ENCODE measurements around the gene ARHGEF25.
"Not testable (repeated sequence)": the region's sequence is repeated elsewhere in the genome, so short reads cannot be mapped to it uniquely, and the experiment has no call there.

ARHGEF25 gene

DNA sequence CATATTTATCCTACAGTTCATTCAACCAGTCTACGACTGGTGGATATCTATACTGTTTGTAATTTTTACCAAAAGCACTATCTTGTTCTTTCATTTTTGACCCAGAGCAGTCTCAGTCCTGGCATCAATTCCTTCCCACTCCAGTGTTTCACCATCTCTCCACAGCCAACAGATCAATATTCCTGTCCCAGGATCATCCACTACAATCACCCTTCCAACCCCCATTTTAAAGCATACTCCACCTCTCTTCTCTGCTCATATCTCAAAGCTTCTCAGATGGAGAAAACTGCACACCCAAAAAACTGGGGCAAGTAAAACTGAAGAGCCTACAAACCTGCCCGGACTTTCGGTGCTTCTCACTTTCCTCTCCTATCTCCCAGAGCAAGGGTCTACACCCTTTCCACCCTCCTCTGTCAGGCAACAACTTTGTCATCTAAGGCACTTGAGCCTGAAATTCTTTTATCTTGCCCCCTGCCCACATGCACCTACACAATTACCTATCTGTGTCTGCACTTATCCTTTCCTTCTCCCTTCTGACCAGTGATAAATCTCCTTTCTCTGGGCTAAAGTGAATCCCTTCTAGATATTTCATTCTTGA, 24.3 kb upstream of the ARHGEF25 start:
- H3K9me3 ChIP-seq (ENCODE audit: insufficient read depth, low read depth, low read length) = no peaks in the 10 kb centered on the region
- peaks cover 15% of the 10 kb centered on the region for H3K27me3 ChIP-seq (ENCODE audit: insufficient read depth, low read length)
- no peak overlapping the region for H3K9ac ChIP-seq (ENCODE audit: low read depth, low read length)

DNA sequence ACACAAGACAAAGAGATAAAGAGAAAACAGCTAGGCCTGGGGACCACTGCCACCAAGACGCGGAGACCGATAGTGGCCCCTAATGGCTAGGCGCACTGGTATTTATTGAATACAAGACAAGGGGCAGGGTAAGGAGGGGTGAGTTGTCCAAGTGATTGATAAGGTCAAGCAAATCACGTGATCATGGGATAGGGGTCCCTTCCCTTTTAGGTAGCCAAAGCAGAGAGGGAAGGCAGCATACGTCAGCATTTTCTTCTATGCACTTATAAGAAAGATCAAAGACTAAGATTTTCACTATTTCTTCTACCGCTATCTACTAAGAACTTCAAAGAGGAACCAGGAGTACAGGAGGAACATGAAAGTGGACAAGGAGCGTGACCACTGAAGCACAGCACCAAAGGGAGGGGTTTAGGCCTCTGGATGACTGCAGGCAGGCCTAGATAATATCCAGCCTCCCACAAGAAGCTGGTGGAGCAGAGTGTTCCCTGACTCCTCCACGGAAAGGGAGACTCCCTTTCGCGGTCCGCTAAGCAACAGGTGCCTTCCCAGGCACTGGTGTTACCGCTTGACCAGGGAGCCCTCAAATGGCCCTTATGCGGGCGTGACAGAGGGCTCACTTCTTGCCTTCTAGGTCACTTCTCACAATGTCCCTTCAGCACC, 22.2 kb upstream of the ARHGEF25 start:
- H3K36me3 ChIP-seq (ENCODE audit: insufficient read depth, low read depth, low read length); H3K27ac ChIP-seq (ENCODE audit: low read length): not testable (repeated sequence)

More for the DNA sequence above, 24.3 kb upstream of the ARHGEF25 start:
- no peak overlapping the region for H3K4me3 ChIP-seq (ENCODE audit: low read length)
- no peak overlapping the region for H3K27ac ChIP-seq (ENCODE audit: low read length)
- H3K4me1 ChIP-seq (ENCODE audit: insufficient read depth, low read length) = 0 out of 2 replicates have a peak, but pooled peaks cover under 1% of the 10 kb centered on the region
- peaks cover 15% of the 10 kb centered on the region; the same call in 1 of the 2 replicates for H3K36me3 ChIP-seq (ENCODE audit: insufficient read depth, low read depth, low read length)

DNA sequence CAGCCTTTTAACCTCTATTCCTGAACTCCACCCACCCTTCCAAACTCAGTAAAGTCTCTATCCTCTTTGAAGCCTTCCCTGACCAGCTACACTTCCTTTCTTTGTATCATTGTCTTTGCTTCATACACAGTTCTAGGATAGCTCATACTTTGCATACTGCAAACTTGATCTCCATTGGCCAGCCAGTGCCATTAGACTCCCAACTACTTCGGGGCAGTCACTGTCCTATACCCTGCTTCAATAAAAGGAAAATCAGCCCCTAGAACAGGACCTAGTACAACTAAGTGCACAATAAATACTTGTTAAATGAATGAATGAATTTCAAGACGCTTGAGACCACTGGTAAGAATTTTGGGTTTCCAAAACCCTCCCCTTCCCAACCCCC, 20.8 kb upstream of the ARHGEF25 start:
- 0 out of 2 replicates have a peak, but pooled peaks cover 5% of the 10 kb centered on the region for H3K4me1 ChIP-seq (ENCODE audit: insufficient read depth, low read length)
- H3K9me3 ChIP-seq (ENCODE audit: insufficient read depth, low read depth, low read length) = no peaks in the 10 kb centered on the region
- peaks cover 13% of the 10 kb centered on the region for H3K36me3 ChIP-seq (ENCODE audit: insufficient read depth, low read depth, low read length)
- H3K4me3 ChIP-seq (ENCODE audit: low read length) = peak overlapping the region; percentile 93
- H3K9ac ChIP-seq (ENCODE audit: low read depth, low read length) = peak overlapping the region; percentile 57; the same call in 1 of the 2 replicates
- H3K27ac ChIP-seq (ENCODE audit: low read length) = no peak overlapping the region
- H3K27me3 ChIP-seq (ENCODE audit: insufficient read depth, low read length) = peaks cover 16% of the 10 kb centered on the region

More for the DNA sequence above, 22.2 kb upstream of the ARHGEF25 start:
- H3K4me3 ChIP-seq (ENCODE audit: low read length); H3K4me1 ChIP-seq (ENCODE audit: insufficient read depth, low read length); H3K9me3 ChIP-seq (ENCODE audit: insufficient read depth, low read depth, low read length); H3K9ac ChIP-seq (ENCODE audit: low read depth, low read length): not testable (repeated sequence)
- peaks cover 16% of the 10 kb centered on the region for H3K27me3 ChIP-seq (ENCODE audit: insufficient read depth, low read length)

DNA sequence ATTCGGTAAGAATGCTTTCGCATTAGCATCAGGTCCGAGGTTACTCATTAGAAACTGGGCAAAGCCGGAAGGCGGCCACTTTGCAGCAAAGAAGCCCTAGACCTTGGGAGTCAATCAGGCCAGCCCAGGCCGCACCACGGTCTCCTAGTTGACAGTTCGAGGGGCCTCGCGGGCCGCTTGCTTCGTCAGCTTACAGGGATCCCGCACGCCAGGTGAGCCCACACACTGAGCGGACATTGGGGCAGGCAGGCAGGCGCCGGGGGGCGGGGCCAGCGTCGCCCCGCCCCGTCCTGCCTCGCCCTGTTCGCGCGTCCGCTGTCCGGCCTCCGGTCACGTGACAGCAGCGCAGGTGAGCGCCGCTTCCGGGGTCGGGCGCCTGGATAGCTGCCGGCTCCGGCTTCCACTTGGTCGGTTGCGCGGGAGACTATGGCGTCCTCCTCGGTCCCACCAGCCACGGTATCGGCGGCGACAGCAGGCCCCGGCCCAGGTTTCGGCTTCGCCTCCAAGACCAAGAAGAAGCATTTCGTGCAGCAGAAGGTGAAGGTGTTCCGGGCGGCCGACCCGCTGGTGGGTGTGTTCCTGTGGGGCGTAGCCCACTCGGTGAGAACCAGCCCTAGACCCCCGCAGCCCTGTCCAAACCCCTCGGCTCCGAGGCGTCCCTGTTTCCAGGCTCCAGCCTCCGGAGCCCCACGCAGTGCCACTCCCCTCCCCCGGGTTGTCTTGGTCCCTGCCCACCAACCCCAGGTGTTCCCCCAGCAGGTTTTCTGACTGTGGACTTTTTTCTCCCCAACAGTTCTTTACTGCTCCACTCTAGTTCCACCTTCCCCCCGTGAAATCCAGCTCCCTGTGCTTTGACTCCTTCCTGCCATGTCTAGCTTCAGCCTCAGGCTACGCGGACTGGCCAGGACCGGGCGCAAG, 20.1 kb upstream of the ARHGEF25 start, which contains the start of gene PIP4K2C:
Gene PIP4K2C, plus strand, starts transcription at position 329 of the 918 bp plus-strand sequence. Its CDS starts 98 bp downstream, at position 427.
- H3K27me3 ChIP-seq (ENCODE audit: insufficient read depth, low read length) = peaks cover 16% of the 10 kb centered on the region
- H3K4me3 ChIP-seq (ENCODE audit: low read length) = peak within 1 kb of the TSS; percentile 93
- H3K9me3 ChIP-seq (ENCODE audit: insufficient read depth, low read depth, low read length) = no peaks in the 10 kb centered on the region
- H3K36me3 ChIP-seq (ENCODE audit: insufficient read depth, low read depth, low read length) = peaks cover 19% of the 10 kb centered on the region
- 0 out of 2 replicates have a peak, but pooled peaks cover 5% of the 10 kb centered on the region for H3K4me1 ChIP-seq (ENCODE audit: insufficient read depth, low read length)
- H3K9ac ChIP-seq (ENCODE audit: low read depth, low read length) = peak within 1 kb of the TSS; percentile 85
- no peak within 1 kb of the TSS for H3K27ac ChIP-seq (ENCODE audit: low read length)

DNA sequence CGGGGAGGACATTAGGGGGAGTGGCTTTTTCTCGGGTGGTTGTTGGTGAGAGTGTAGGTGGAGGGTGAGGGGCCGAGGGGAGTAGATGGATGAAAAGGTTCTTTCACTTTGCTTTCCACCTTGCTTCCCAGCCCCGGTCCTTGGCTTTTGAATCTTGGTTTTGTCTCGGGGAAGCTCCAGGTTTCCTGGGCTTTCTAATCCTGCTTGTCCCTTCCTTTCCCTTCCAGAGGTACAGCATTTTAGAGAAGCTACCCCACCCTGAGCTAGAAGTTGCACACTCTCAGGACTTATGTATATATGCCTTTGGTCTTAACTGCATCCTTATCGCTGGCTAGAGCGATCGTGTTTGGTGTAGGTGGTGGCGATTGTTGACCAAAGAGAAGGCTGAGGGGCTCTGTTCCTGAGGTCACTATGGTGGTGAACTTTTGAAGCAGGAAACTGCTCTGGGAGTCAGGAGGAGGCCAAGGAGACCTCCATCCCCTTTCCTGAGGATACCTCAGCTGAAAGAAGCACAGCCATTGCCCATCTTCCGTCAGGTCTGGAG, 19.4 kb upstream of the ARHGEF25 start:
- H3K27ac ChIP-seq (ENCODE audit: low read length) = no peak overlapping the region
- 0 out of 2 replicates have a peak, but pooled peaks cover 5% of the 10 kb centered on the region for H3K4me1 ChIP-seq (ENCODE audit: insufficient read depth, low read length)
- peak overlapping the region; percentile 93 for H3K4me3 ChIP-seq (ENCODE audit: low read length)
- peak overlapping the region; percentile 85 for H3K9ac ChIP-seq (ENCODE audit: low read depth, low read length)
- H3K27me3 ChIP-seq (ENCODE audit: insufficient read depth, low read length) = peaks cover 16% of the 10 kb centered on the region
- H3K36me3 ChIP-seq (ENCODE audit: insufficient read depth, low read depth, low read length) = peaks cover 24% of the 10 kb centered on the region
- no peaks in the 10 kb centered on the region for H3K9me3 ChIP-seq (ENCODE audit: insufficient read depth, low read depth, low read length)

DNA sequence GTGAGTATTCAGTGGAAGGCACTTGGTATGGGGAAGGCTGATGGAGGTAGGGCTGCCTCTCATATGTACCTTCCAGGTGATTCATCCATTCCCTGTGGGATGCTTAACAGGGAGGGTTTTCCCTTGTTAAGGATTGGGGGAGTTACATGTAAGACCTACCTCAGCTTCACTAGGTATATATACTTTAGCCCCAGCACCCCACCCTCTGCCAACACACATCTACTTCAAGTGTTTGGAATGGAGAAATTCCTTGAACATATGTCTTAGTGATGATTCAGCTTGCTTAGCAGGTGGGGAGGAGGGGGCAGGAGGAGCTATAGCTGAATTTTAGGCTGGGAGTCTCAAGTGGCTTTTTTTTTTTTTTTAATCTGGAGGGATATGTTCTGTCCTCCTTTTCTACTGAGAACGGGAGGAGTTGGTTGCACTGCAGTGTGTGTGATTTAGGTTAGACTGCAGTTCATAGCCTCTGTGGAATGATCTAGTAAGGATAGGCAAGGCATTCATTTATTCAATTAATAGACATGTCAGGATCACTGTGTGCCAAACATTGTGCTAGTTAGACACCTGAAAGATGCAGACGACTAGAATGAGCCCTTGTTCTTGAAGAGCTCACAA, 18.6 kb upstream of the ARHGEF25 start:
- peak overlapping the region; percentile 85; the same call in 1 of the 2 replicates for H3K9ac ChIP-seq (ENCODE audit: low read depth, low read length)
- H3K36me3 ChIP-seq (ENCODE audit: insufficient read depth, low read depth, low read length) = peaks cover 31% of the 10 kb centered on the region
- no peak overlapping the region for H3K27ac ChIP-seq (ENCODE audit: low read length)
- peak overlapping the region; percentile 93; the same call in 1 of the 2 replicates for H3K4me3 ChIP-seq (ENCODE audit: low read length)
- no peaks in the 10 kb centered on the region for H3K9me3 ChIP-seq (ENCODE audit: insufficient read depth, low read depth, low read length)
- peaks cover 15% of the 10 kb centered on the region for H3K27me3 ChIP-seq (ENCODE audit: insufficient read depth, low read length)
- 0 out of 2 replicates have a peak, but pooled peaks cover 5% of the 10 kb centered on the region for H3K4me1 ChIP-seq (ENCODE audit: insufficient read depth, low read length)

DNA sequence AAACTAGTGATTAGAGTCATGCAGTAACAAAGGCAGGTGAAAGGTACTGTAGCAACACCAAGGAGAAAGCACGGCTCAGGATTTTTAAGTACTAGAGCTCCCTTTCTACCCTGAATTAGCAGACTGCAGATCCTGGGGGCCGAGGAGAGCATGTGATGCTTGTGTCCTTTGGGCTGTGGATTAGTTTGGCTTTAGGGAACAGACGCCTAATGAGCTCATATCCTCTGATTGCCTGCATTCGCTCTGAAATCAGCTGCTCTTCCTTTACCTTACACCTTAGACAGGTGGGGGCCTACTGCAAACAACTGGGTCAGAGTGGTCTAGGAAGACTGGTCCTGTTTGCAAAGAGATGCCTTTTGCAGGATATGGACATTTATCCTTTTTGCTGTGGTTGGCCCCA, 18.0 kb upstream of the ARHGEF25 start:
- no peak overlapping the region for H3K9ac ChIP-seq (ENCODE audit: low read depth, low read length)
- H3K9me3 ChIP-seq (ENCODE audit: insufficient read depth, low read depth, low read length) = no peaks in the 10 kb centered on the region
- H3K27me3 ChIP-seq (ENCODE audit: insufficient read depth, low read length) = peaks cover 10% of the 10 kb centered on the region
- H3K27ac ChIP-seq (ENCODE audit: low read length) = no peak overlapping the region
- peaks cover 32% of the 10 kb centered on the region for H3K36me3 ChIP-seq (ENCODE audit: insufficient read depth, low read depth, low read length)
- H3K4me1 ChIP-seq (ENCODE audit: insufficient read depth, low read length) = 0 out of 2 replicates have a peak, but pooled peaks cover 5% of the 10 kb centered on the region
- no peak overlapping the region for H3K4me3 ChIP-seq (ENCODE audit: low read length)

DNA sequence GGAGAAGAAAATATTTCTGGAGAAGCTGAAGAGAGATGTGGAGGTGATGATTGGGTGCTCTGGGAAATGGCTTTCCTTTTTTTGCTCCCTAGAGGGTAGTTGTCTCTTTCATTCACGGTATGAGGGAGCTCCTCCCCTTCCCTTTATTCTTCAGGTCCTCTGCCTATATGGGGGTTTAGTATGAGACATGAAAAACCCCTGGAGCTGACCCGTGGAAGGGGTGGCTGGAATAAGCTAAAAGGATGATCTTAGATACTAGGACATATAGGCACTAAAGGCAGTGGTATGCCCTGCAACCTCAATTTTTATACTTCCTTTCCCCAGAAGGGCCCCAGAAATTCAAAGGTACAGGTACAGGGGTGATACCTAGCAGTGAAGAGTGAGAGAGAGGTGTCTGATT, 10.8 kb upstream of the ARHGEF25 start:
- H3K27ac ChIP-seq (ENCODE audit: low read length) = no peak overlapping the region
- H3K27me3 ChIP-seq (ENCODE audit: insufficient read depth, low read length) = no peaks in the 10 kb centered on the region
- H3K9me3 ChIP-seq (ENCODE audit: insufficient read depth, low read depth, low read length) = no peaks in the 10 kb centered on the region
- peaks cover 65% of the 10 kb centered on the region for H3K36me3 ChIP-seq (ENCODE audit: insufficient read depth, low read depth, low read length)
- H3K4me3 ChIP-seq (ENCODE audit: low read length) = no peak overlapping the region
- no peak overlapping the region for H3K9ac ChIP-seq (ENCODE audit: low read depth, low read length)
- peaks cover 8% of the 10 kb centered on the region; the same call in 1 of the 2 replicates for H3K4me1 ChIP-seq (ENCODE audit: insufficient read depth, low read length)

DNA sequence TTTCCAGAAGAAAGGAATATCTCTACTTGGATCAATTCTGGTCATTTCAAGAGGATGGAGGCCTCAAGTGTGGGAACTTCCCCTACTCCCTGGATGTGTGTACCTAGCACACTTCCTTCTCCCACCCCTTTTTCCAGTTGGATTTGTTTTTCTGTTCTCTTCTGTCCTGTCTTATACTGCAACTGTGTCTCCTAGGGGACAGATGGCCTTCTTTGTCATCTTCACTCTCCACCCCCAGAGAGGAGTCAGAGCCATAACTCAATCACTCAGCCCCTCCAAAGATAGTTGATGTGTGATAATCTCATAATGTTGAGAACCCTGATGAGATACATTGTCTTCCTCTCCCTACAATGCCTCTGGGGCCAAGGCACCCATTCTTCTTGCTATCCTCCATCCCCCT, 8.7 kb upstream of the ARHGEF25 start:
- Histone ChIP-seq H3K4me1 (ENCODE audit: insufficient read depth, low read length) (peaks cover 10% of the 10 kb centered on the region; the same call in 1 of the 2 replicates), H3K27ac (ENCODE audit: low read length) (no peak overlapping the region), H3K27me3 (ENCODE audit: insufficient read depth, low read length) (no peaks in the 10 kb centered on the region), H3K36me3 (ENCODE audit: insufficient read depth, low read depth, low read length) (peaks cover 50% of the 10 kb centered on the region), H3K4me3 (ENCODE audit: low read length) (no peak overlapping the region), H3K9me3 (ENCODE audit: insufficient read depth, low read depth, low read length) (no peaks in the 10 kb centered on the region), H3K9ac (ENCODE audit: low read depth, low read length) (no peak overlapping the region)

DNA sequence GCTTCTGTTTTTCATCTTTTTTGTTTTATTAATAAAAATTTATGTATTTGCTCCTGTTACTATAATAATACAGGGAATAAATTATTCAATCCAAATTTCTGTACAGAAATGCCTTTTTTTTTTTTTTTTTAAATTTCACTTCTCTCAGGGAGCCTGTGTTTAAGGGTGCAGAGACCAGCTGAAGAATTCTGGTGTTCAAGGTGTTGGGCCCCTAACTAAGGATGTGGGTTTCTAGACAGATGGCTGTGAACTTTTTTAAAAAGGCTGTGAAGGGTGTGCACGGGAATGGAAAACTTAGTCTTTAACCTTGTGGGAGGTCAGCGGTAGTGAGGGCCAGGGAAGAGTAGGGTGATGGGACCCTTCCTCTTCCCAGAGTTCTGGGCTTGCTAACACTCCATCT, 7.9 kb upstream of the ARHGEF25 start:
- no peaks in the 10 kb centered on the region for H3K27me3 ChIP-seq (ENCODE audit: insufficient read depth, low read length)
- H3K4me1 ChIP-seq (ENCODE audit: insufficient read depth, low read length) = peaks cover 10% of the 10 kb centered on the region; the same call in 1 of the 2 replicates
- peaks cover 52% of the 10 kb centered on the region for H3K36me3 ChIP-seq (ENCODE audit: insufficient read depth, low read depth, low read length)
- peak overlapping the region; percentile 86; the same call in 1 of the 2 replicates for H3K9ac ChIP-seq (ENCODE audit: low read depth, low read length)
- H3K4me3 ChIP-seq (ENCODE audit: low read length) = peak overlapping the region; percentile 88; the same call in 1 of the 2 replicates
- H3K27ac ChIP-seq (ENCODE audit: low read length) = no peak overlapping the region
- H3K9me3 ChIP-seq (ENCODE audit: insufficient read depth, low read depth, low read length) = no peaks in the 10 kb centered on the region
